Activated naive CD4-positive, alpha-beta T cell treated with anti-CD3 and anti-CD28 coated beads, Interleukin-2, amount 50 U/mL, for 24 hours (primary cell): ENCODE measurements around the gene RAB25.
"Not testable (repeated sequence)": the region's sequence is repeated elsewhere in the genome, so short reads cannot be mapped to it uniquely, and the experiment has no call there.

Source experiments
- H3K27ac Mint-ChIP-seq: one replicate; pipeline ENCODE4 v1.8.0; 2021; ENCODE audit warnings: mild to moderate bottlenecking, mixed read lengths
- H3K27me3 Mint-ChIP-seq: one replicate; pipeline ENCODE4 v1.8.0; 2021; ENCODE audit warnings: mixed read lengths
- H3K36me3 Mint-ChIP-seq: one replicate; pipeline ENCODE4 v1.8.0; 2021; ENCODE audit warnings: mixed read lengths
- H3K4me1 Mint-ChIP-seq: one replicate; pipeline ENCODE4 v1.8.0; 2021; ENCODE audit warnings: mixed read lengths
- H3K4me3 Mint-ChIP-seq: one replicate; pipeline ENCODE4 v1.8.0; 2021; ENCODE audit warnings: mild to moderate bottlenecking, mixed read lengths
- H3K9me3 Mint-ChIP-seq: one replicate; pipeline ENCODE4 v1.8.0; 2021; ENCODE audit warnings: mixed read lengths

RAB25 gene

GRCh38 chr1:156070548-156070947 is 9.6 kb downstream of the RAB25 start:
- H3K27ac Mint-ChIP-seq: no peak overlapping the region
- H3K27me3 Mint-ChIP-seq: no peaks in the 10 kb centered on the region
- H3K4me3 Mint-ChIP-seq: no peak overlapping the region
- H3K9me3 Mint-ChIP-seq: no peaks in the 10 kb centered on the region
- no peaks in the 10 kb centered on the region for H3K36me3 Mint-ChIP-seq
- peaks cover 10% of the 10 kb centered on the region for H3K4me1 Mint-ChIP-seq

GRCh38 chr1:156071332-156071816 is 10.4 kb downstream of the RAB25 start:
- H3K27ac Mint-ChIP-seq, H3K4me3 Mint-ChIP-seq, H3K27me3 Mint-ChIP-seq, H3K36me3 Mint-ChIP-seq, H3K9me3 Mint-ChIP-seq, H3K4me1 Mint-ChIP-seq: not testable (repeated sequence)

GRCh38 chr1:156072251-156072650 is 11.3 kb downstream of the RAB25 start:
- Mint-ChIP-seq H3K36me3 (no peaks in the 10 kb centered on the region), H3K27ac (no peak overlapping the region), H3K9me3 (no peaks in the 10 kb centered on the region), H3K4me3 (no peak overlapping the region), H3K27me3 (no peaks in the 10 kb centered on the region), H3K4me1 (peaks cover under 1% of the 10 kb centered on the region)

- Mint-ChIP-seq H3K4me1 (no peaks in the 10 kb centered on the region), H3K27me3 (no peaks in the 10 kb centered on the region), H3K36me3 (no peaks in the 10 kb centered on the region), H3K9me3 (no peaks in the 10 kb centered on the region), H3K27ac (no peak overlapping the region), H3K4me3 (no peak overlapping the region)
Measured at GRCh38 chr1:156073110-156073687, 12.2 kb downstream of the RAB25 start.

- no peaks in the 10 kb centered on the region for H3K4me1 Mint-ChIP-seq
- H3K27ac Mint-ChIP-seq: no peak overlapping the region
- no peak overlapping the region for H3K4me3 Mint-ChIP-seq
- H3K36me3 Mint-ChIP-seq: no peaks in the 10 kb centered on the region
- H3K9me3 Mint-ChIP-seq: no peaks in the 10 kb centered on the region
- H3K27me3 Mint-ChIP-seq: no peaks in the 10 kb centered on the region
Measured at GRCh38 chr1:156073740-156074139, 12.8 kb downstream of the RAB25 start.

GRCh38 chr1:156074661-156075060 is 13.7 kb downstream of the RAB25 start:
- Mint-ChIP-seq H3K27ac (no peak overlapping the region), H3K4me3 (no peak overlapping the region), H3K4me1 (no peaks in the 10 kb centered on the region), H3K9me3 (no peaks in the 10 kb centered on the region), H3K27me3 (no peaks in the 10 kb centered on the region), H3K36me3 (no peaks in the 10 kb centered on the region)

- Mint-ChIP-seq H3K9me3 (no peaks in the 10 kb centered on the region), H3K36me3 (no peaks in the 10 kb centered on the region), H3K27me3 (no peaks in the 10 kb centered on the region), H3K4me3 (no peak overlapping the region), H3K4me1 (no peaks in the 10 kb centered on the region), H3K27ac (no peak overlapping the region)
Measured at GRCh38 chr1:156075162-156075561, 14.2 kb downstream of the RAB25 start.

- H3K4me1 Mint-ChIP-seq: no peaks in the 10 kb centered on the region
- no peak overlapping the region for H3K27ac Mint-ChIP-seq
- no peaks in the 10 kb centered on the region for H3K36me3 Mint-ChIP-seq
- no peaks in the 10 kb centered on the region for H3K9me3 Mint-ChIP-seq
- H3K4me3 Mint-ChIP-seq: no peak overlapping the region
- no peaks in the 10 kb centered on the region for H3K27me3 Mint-ChIP-seq
Measured at GRCh38 chr1:156075775-156076204, 14.8 kb downstream of the RAB25 start.

- Mint-ChIP-seq H3K27me3 (no peaks in the 10 kb centered on the region), H3K36me3 (no peaks in the 10 kb centered on the region), H3K27ac (no peak overlapping the region), H3K9me3 (no peaks in the 10 kb centered on the region), H3K4me1 (peaks cover 2% of the 10 kb centered on the region), H3K4me3 (peak overlapping the region; percentile 12)
Measured at GRCh38 chr1:156076609-156077429, 15.9 kb downstream of the RAB25 start.

GRCh38 chr1:156077430-156077760 is 16.4 kb downstream of the RAB25 start:
- Mint-ChIP-seq H3K4me3 (no peak overlapping the region), H3K4me1 (peaks cover 3% of the 10 kb centered on the region), H3K9me3 (no peaks in the 10 kb centered on the region), H3K36me3 (no peaks in the 10 kb centered on the region), H3K27me3 (no peaks in the 10 kb centered on the region), H3K27ac (no peak overlapping the region)

GRCh38 chr1:156078728-156079127 is 17.8 kb downstream of the RAB25 start:
- H3K9me3 Mint-ChIP-seq: no peaks in the 10 kb centered on the region
- no peaks in the 10 kb centered on the region for H3K36me3 Mint-ChIP-seq
- H3K4me1 Mint-ChIP-seq: peaks cover 12% of the 10 kb centered on the region
- no peak overlapping the region for H3K27ac Mint-ChIP-seq
- H3K27me3 Mint-ChIP-seq: peaks cover 2% of the 10 kb centered on the region
- H3K4me3 Mint-ChIP-seq: no peak overlapping the region

GRCh38 chr1:156079762-156080161 is 18.8 kb downstream of the RAB25 start:
- Mint-ChIP-seq H3K4me1 (peaks cover 15% of the 10 kb centered on the region), H3K36me3 (no peaks in the 10 kb centered on the region), H3K27ac (peak overlapping the region; percentile 42), H3K27me3 (peaks cover 2% of the 10 kb centered on the region), H3K9me3 (no peaks in the 10 kb centered on the region), H3K4me3 (peak overlapping the region; percentile 43)

- Mint-ChIP-seq H3K4me3 (no peak overlapping the region), H3K27me3 (peaks cover 5% of the 10 kb centered on the region), H3K27ac (peak overlapping the region; percentile 30)
Measured at GRCh38 chr1:156080241-156080862, 19.4 kb downstream of the RAB25 start.

GRCh38 chr1:156080863-156081179 is 19.9 kb downstream of the RAB25 start:
- Mint-ChIP-seq H3K27ac (no peak overlapping the region), H3K4me3 (peak overlapping the region; percentile 66), H3K36me3 (no peaks in the 10 kb centered on the region), H3K27me3 (peaks cover 7% of the 10 kb centered on the region), H3K9me3 (no peaks in the 10 kb centered on the region), H3K4me1 (peaks cover 15% of the 10 kb centered on the region)

More at GRCh38 chr1:156080241-156080862, 19.4 kb downstream of the RAB25 start:
- Mint-ChIP-seq H3K36me3 (no peaks in the 10 kb centered on the region), H3K9me3 (no peaks in the 10 kb centered on the region), H3K4me1 (peaks cover 15% of the 10 kb centered on the region)

- H3K27me3 Mint-ChIP-seq: peaks cover 7% of the 10 kb centered on the region
- H3K4me3 Mint-ChIP-seq: peak overlapping the region; percentile 86
- H3K27ac Mint-ChIP-seq: no peak overlapping the region
- H3K36me3 Mint-ChIP-seq: no peaks in the 10 kb centered on the region
- H3K9me3 Mint-ChIP-seq: no peaks in the 10 kb centered on the region
- peaks cover 15% of the 10 kb centered on the region for H3K4me1 Mint-ChIP-seq
Measured at GRCh38 chr1:156081180-156081916, 20.4 kb downstream of the RAB25 start.

- H3K9me3 Mint-ChIP-seq: no peaks in the 10 kb centered on the region
- H3K4me1 Mint-ChIP-seq: peaks cover 15% of the 10 kb centered on the region
- H3K27me3 Mint-ChIP-seq: peaks cover 10% of the 10 kb centered on the region
- no peaks in the 10 kb centered on the region for H3K36me3 Mint-ChIP-seq
- no peak overlapping the region for H3K27ac Mint-ChIP-seq
- H3K4me3 Mint-ChIP-seq: peak overlapping the region; percentile 86
Measured at GRCh38 chr1:156081917-156082308, 21.0 kb downstream of the RAB25 start.
